GM06990 (cell line): Measurements from ENCODE around the gene RAB7B.

Source experiments
- DNase-seq: peaks from one replicate; pipeline ENCODE4 v3.0.0-alpha.2; 2011; ENCODE audit not compliant: insufficient read length; ENCODE audit errors: extremely low read depth
- H3K27me3 ChIP-seq: replicated peaks from 2 replicates; pipeline ENCODE4 v1.6.0; 2011; ENCODE audit warnings: low read length; ENCODE audit not compliant: control insufficient read depth, insufficient read depth
- H3K36me3 ChIP-seq: 2 replicates; pipeline ENCODE4 v1.5.1; 2011; ENCODE audit warnings: low read length; ENCODE audit not compliant: control insufficient read depth, insufficient read depth
- H3K4me3 ChIP-seq: replicated peaks from 2 replicates; pipeline ENCODE4 v1.5.1; 2011; ENCODE audit warnings: low read depth, mild to moderate bottlenecking, control low read depth, low read length
- CTCF ChIP-seq: IDR thresholded peaks from 2 replicates; pipeline ENCODE4 v1.5.1; 2011; ENCODE audit warnings: low read length, control low read depth, mild to moderate bottlenecking, inconsistent platforms; ENCODE audit not compliant: insufficient read depth, poor library complexity, severe bottlenecking

The RAB7B gene

GRCh38 chr1:205962821-205963221 lies 40.4 kb downstream of the RAB7B start:
- no peak for TF ChIP-seq CTCF
- Histone ChIP-seq H3K27me3 (no peaks in the 10 kb centered on the region), H3K4me3 (no peak overlapping the region), H3K36me3 (no peaks in the 10 kb centered on the region)
- no peak for DNase-seq

DNA sequence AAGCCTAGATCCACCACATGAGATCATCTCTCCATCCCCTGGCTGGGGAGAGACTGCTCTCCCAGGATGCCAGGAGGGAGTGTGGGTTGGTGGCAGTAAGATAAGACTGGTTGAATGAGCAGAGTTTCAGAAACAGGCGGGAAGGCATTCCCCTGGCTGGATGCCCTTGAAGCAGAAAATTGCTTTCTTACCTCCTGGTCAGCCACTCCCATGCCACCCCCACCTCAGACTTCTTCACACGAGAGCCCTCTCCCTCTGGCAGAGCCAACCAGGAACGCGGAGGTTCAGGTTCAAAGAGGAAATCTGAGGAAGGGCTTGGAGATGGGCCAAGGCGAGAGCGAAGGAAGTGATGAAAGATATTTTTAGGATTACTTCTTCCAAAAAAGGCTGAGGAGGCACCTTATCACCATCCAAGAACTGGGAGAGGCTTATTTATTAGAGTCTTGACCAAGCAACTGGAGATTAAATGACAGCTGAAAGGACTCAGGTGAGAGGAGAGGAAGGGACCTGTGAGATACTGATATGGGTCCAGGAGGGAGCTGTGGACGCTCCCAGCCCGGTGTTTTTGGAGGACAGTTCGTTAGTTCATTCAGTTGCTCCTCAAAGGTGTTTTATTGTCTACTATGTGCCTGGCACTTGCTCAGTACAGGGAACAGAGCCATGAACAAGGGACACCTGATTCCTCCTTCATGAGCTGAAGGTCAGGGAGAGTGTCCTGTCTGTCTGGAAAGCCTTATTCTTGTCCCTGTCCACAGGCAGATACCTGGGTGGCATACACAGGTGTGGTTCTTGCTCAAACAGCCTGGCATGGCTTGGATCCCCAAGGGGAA lies 41.0 kb downstream of the RAB7B start:
- no peaks in the 10 kb centered on the region for H3K36me3 ChIP-seq
- H3K4me3 ChIP-seq = no peak overlapping the region
- DNase-seq = no peak
- TF ChIP-seq CTCF = no peak
- no peaks in the 10 kb centered on the region for H3K27me3 ChIP-seq

GRCh38 chr1:205961405-205961804 lies 41.8 kb downstream of the RAB7B start:
- H3K27me3 ChIP-seq = no peaks in the 10 kb centered on the region; the same call in 1 of the 2 replicates
- no peak overlapping the region for H3K4me3 ChIP-seq
- no peaks in the 10 kb centered on the region for H3K36me3 ChIP-seq
- no peak for TF ChIP-seq CTCF
- peak; percentile 22 for DNase-seq

DNA sequence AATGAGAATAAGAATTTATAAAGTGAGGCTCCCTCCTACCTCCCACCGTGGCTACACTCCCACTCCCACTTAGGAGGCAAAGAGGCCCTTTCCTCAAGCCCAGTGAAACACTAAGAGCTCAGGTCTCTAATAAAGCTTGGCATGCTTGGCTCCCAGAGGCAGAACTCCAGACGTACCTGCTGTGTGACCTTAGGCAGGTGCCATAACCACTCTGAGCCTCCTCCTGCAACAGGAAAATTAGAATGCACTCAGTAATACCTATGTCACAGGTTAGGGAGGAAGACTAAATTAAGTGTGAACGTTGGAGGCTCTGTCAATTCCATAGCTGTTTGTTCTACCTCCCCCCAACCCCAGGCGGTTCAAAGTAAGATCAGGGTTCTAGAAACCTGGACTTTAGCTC lies 43.4 kb downstream of the RAB7B start:
- Histone ChIP-seq H3K4me3 (no peak overlapping the region), H3K36me3 (no peaks in the 10 kb centered on the region), H3K27me3 (no peaks in the 10 kb centered on the region; the same call in 1 of the 2 replicates)
- no peak for DNase-seq
- no peak for TF ChIP-seq CTCF

GRCh38 chr1:205955499-205955898 lies 47.7 kb downstream of the RAB7B start:
- Histone ChIP-seq H3K27me3 (no peaks in the 10 kb centered on the region; the same call in 1 of the 2 replicates), H3K4me3 (no peak overlapping the region), H3K36me3 (no peaks in the 10 kb centered on the region)
- DNase-seq = no peak
- no peak for TF ChIP-seq CTCF
